Ishikawa (cell line): Measurements from ENCODE around the gene DNAAF9.

ENCODE experiments used
- CEBPB ChIP-seq: IDR thresholded peaks from 2 replicates; pipeline ENCODE4 v1.6.1; 2012
- CREB1 ChIP-seq: IDR thresholded peaks from 2 replicates; pipeline ENCODE4 v1.6.1; 2012; ENCODE audit warnings: low read depth
- EGR1 ChIP-seq: IDR thresholded peaks from 2 replicates; pipeline ENCODE4 v1.6.1; 2012
- EP300 ChIP-seq: IDR thresholded peaks from 2 replicates; pipeline ENCODE4 v1.6.1; 2012; ENCODE audit warnings: borderline replicate concordance
- FOXM1 ChIP-seq: IDR thresholded peaks from 2 replicates; pipeline ENCODE4 v1.6.1; 2012; ENCODE audit warnings: low read depth, borderline replicate concordance
- MAX ChIP-seq: IDR thresholded peaks from 2 replicates; pipeline ENCODE4 v1.6.1; 2012
- NFIC ChIP-seq: IDR thresholded peaks from 2 replicates; pipeline ENCODE4 v1.6.1; 2012
- RAD21 ChIP-seq: IDR thresholded peaks from 2 replicates; pipeline ENCODE4 v1.6.1; 2012; ENCODE audit warnings: low read depth
- REST ChIP-seq: IDR thresholded peaks from 2 replicates; pipeline ENCODE4 v1.6.1; 2012; ENCODE audit warnings: low read depth, mild to moderate bottlenecking
- TAF1 ChIP-seq: IDR thresholded peaks from 2 replicates; pipeline ENCODE4 v1.6.1; 2012; ENCODE audit warnings: low read depth, mild to moderate bottlenecking
- TCF12 ChIP-seq: IDR thresholded peaks from 2 replicates; pipeline ENCODE4 v1.6.1; 2012; ENCODE audit warnings: low read depth
- TEAD4 ChIP-seq: IDR thresholded peaks from 2 replicates; pipeline ENCODE4 v1.6.1; 2012
- USF1 ChIP-seq: IDR thresholded peaks from 2 replicates; pipeline ENCODE4 v1.6.1; 2012
- YY1 ChIP-seq: IDR thresholded peaks from 2 replicates; pipeline ENCODE4 v1.6.1; 2012; ENCODE audit warnings: low read depth
- ZBTB7A ChIP-seq: IDR thresholded peaks from 2 replicates; pipeline ENCODE4 v1.6.1; 2012; ENCODE audit warnings: low read depth

Gene DNAAF9

GRCh38 chr20:3449319-3449718, 41.9 kb upstream of the DNAAF9 start:
- TF ChIP-seq TEAD4 (no peak), CREB1 (no peak), USF1 (no peak), REST (no peak), RAD21 (no peak), MAX (no peak), EGR1 (no peak), ZBTB7A (no peak), TCF12 (no peak)

- TF ChIP-seq EP300 (no peak), TEAD4 (no peak), CEBPB (no peak), EGR1 (no peak), NFIC (no peak), ZBTB7A (no peak), REST (no peak), USF1 (no peak), TAF1 (no peak), YY1 (no peak), FOXM1 (no peak), CREB1 (no peak)
These were observed 39.9 kb upstream of the DNAAF9 start for GRCh38 chr20:3447321-3447720.

GRCh38 chr20:3446779-3447178, 39.3 kb upstream of the DNAAF9 start:
- TF ChIP-seq EGR1 (no peak), USF1 (peak; percentile 21; the same call in 1 of the 2 replicates), MAX (peak; percentile 38; the same call in 1 of the 2 replicates), TEAD4 (peak; percentile 49)

GRCh38 chr20:3436864-3437574, 29.6 kb upstream of the DNAAF9 start:
- TF ChIP-seq RAD21 (no peak), ZBTB7A (no peak), EGR1 (no peak), TEAD4 (no peak), CREB1 (no peak), CEBPB (no peak), REST (no peak), NFIC (no peak), EP300 (no peak), YY1 (no peak), USF1 (no peak), FOXM1 (no peak)
